Mesendoderm (in vitro differentiated cells): ENCODE data around the gene AQP2.

ENCODE experiments used
- DNase-seq: peaks from one replicate; pipeline ENCODE4 v3.0.0; 2013
- H2AK5ac ChIP-seq: 2 replicates; pipeline ENCODE4 v1.6.1; 2013; ENCODE audit warnings: low read length, inconsistent platforms
- H2BK120ac ChIP-seq: 2 replicates; pipeline ENCODE4 v1.6.1; 2013; ENCODE audit warnings: low read depth, mild to moderate bottlenecking, low read length, moderate library complexity, mixed read lengths
- H2BK15ac ChIP-seq: replicated peaks from 2 replicates; pipeline ENCODE4 v1.6.1; 2013; ENCODE audit warnings: low read depth, mild to moderate bottlenecking, moderate library complexity
- H2BK5ac ChIP-seq: 2 replicates; pipeline ENCODE4 v1.6.1; 2013; ENCODE audit warnings: low read length, inconsistent platforms
- H3K18ac ChIP-seq: 2 replicates; pipeline ENCODE4 v1.6.1; 2013; ENCODE audit warnings: mild to moderate bottlenecking, low read length, mixed read lengths
- H3K23ac ChIP-seq: one replicate; pipeline ENCODE4 v1.6.1; 2013; ENCODE audit warnings: low read length
- H3K27ac ChIP-seq: 2 replicates; pipeline ENCODE4 v1.5.1; 2013; ENCODE audit warnings: low read depth, mild to moderate bottlenecking, inconsistent platforms, low read length, moderate library complexity
- H3K27me3 ChIP-seq: 2 replicates; pipeline ENCODE4 v1.6.1; 2013; ENCODE audit warnings: low read length, control low read depth, mild to moderate bottlenecking, inconsistent platforms; ENCODE audit not compliant: insufficient read depth, poor library complexity
- H3K36me3 ChIP-seq: 2 replicates; pipeline ENCODE4 v1.6.1; 2013; ENCODE audit warnings: low read length, inconsistent platforms; ENCODE audit not compliant: control insufficient read depth, insufficient read depth
- H3K4ac ChIP-seq: one replicate; pipeline ENCODE4 v1.6.1; 2013; ENCODE audit warnings: low read depth, mild to moderate bottlenecking, low read length, moderate library complexity
- H3K4me1 ChIP-seq: 2 replicates; pipeline ENCODE4 v1.6.1; 2013; ENCODE audit warnings: low read depth, low read length, inconsistent platforms; ENCODE audit not compliant: control insufficient read depth
- H3K4me2 ChIP-seq: 2 replicates; pipeline ENCODE4 v1.6.1; 2013; ENCODE audit warnings: low read length
- H3K4me3 ChIP-seq: 2 replicates; pipeline ENCODE4 v1.5.1; 2013; ENCODE audit warnings: mild to moderate bottlenecking, low read length
- H3K56ac ChIP-seq: one replicate; pipeline ENCODE4 v1.6.1; 2013; ENCODE audit warnings: low read length
- H3K79me1 ChIP-seq: 2 replicates; pipeline ENCODE4 v1.6.1; 2013; ENCODE audit warnings: low read length, inconsistent platforms
- H3K79me2 ChIP-seq: 2 replicates; pipeline ENCODE4 v1.6.1; 2013; ENCODE audit warnings: mild to moderate bottlenecking, low read length; ENCODE audit not compliant: control insufficient read depth, insufficient read depth
- H3K9ac ChIP-seq: 2 replicates; pipeline ENCODE4 v1.6.1; 2013; ENCODE audit warnings: low read length, inconsistent platforms
- H4K5ac ChIP-seq: one replicate; pipeline ENCODE4 v1.6.1; 2013; ENCODE audit warnings: low read length
- H4K8ac ChIP-seq: one replicate; pipeline ENCODE4 v1.6.1; 2013; ENCODE audit warnings: low read depth, mild to moderate bottlenecking, control low read depth, low read length, moderate library complexity
- WGBS: extraction: QIAGEN DNeasy Blood & Tissue Kit; methylation state at CpG from one replicate; pipeline ENCODE4 v1.1.7; 2013; ENCODE audit warnings: low lambda C conversion rate, missing lambda C conversion rate; ENCODE audit not compliant: insufficient coverage; ENCODE audit errors: extremely low coverage; 5-methylcytosine and 5-hydroxymethylcytosine counted together

Gene AQP2

GRCh38 chr12:49959685-49960473 is 9.3 kb downstream of the AQP2 start:
- H3K4ac ChIP-seq, result no peak overlapping the region
- H3K79me2 ChIP-seq, result no peaks in the 10 kb centered on the region
- no peak overlapping the region for H2BK5ac ChIP-seq
- no peak overlapping the region for H3K4me3 ChIP-seq
- H3K4me1 ChIP-seq, result peaks cover under 1% of the 10 kb centered on the region
- H3K36me3 ChIP-seq, result no peaks in the 10 kb centered on the region
- H3K4me2 ChIP-seq, result no peak overlapping the region
- H3K27me3 ChIP-seq, result peaks cover 31% of the 10 kb centered on the region
- no peak overlapping the region for H3K9ac ChIP-seq
- no peak overlapping the region for H3K23ac ChIP-seq
- H4K5ac ChIP-seq, result no peak overlapping the region
- no peak overlapping the region for H2BK15ac ChIP-seq
- peak; percentile 61 for DNase-seq
- no peak overlapping the region for H3K18ac ChIP-seq
- H3K56ac ChIP-seq, result no peak overlapping the region
- H3K27ac ChIP-seq, result no peak overlapping the region
- no peak overlapping the region for H2AK5ac ChIP-seq
- H2BK120ac ChIP-seq, result no peak overlapping the region
- no peaks in the 10 kb centered on the region for H3K79me1 ChIP-seq
- H4K8ac ChIP-seq, result no peak overlapping the region
- WGBS, result no CpG with 5 or more reads among the region's 11 CpGs

GRCh38 chr12:49960474-49961110 is 10.1 kb downstream of the AQP2 start:
- no peak overlapping the region for H3K23ac ChIP-seq
- H2BK15ac ChIP-seq, result no peak overlapping the region
- no peak overlapping the region for H3K4me3 ChIP-seq
- H3K18ac ChIP-seq, result no peak overlapping the region
- H2BK120ac ChIP-seq, result no peak overlapping the region
- no peak for DNase-seq
- H3K4me2 ChIP-seq, result no peak overlapping the region
- H3K9ac ChIP-seq, result no peak overlapping the region
- no peak overlapping the region for H4K5ac ChIP-seq
- no peak overlapping the region for H3K56ac ChIP-seq
- no peak overlapping the region for H4K8ac ChIP-seq
- H3K27ac ChIP-seq, result no peak overlapping the region
- H2AK5ac ChIP-seq, result no peak overlapping the region
- no peaks in the 10 kb centered on the region for H3K79me2 ChIP-seq
- H3K36me3 ChIP-seq, result no peaks in the 10 kb centered on the region
- H3K79me1 ChIP-seq, result no peaks in the 10 kb centered on the region
- no CpG with 5 or more reads among the region's 13 CpGs for WGBS
- no peaks in the 10 kb centered on the region for H3K4me1 ChIP-seq
- peaks cover 31% of the 10 kb centered on the region for H3K27me3 ChIP-seq
- no peak overlapping the region for H3K4ac ChIP-seq
- H2BK5ac ChIP-seq, result no peak overlapping the region

- no peaks in the 10 kb centered on the region for H3K79me1 ChIP-seq
- no peaks in the 10 kb centered on the region for H3K36me3 ChIP-seq
- H3K4me1 ChIP-seq, result no peaks in the 10 kb centered on the region
- H2AK5ac ChIP-seq, result no peak within 1 kb of the TSS
- H3K18ac ChIP-seq, result no peak within 1 kb of the TSS
- H3K23ac ChIP-seq, result no peak within 1 kb of the TSS
- no peaks in the 10 kb centered on the region for H3K79me2 ChIP-seq
- H3K9ac ChIP-seq, result peak within 1 kb of the TSS; percentile 21
- H3K4me2 ChIP-seq, result peak within 1 kb of the TSS; percentile 42
- no peak within 1 kb of the TSS for H4K5ac ChIP-seq
- peak within 1 kb of the TSS; percentile 15 for H3K56ac ChIP-seq
- H3K27me3 ChIP-seq, result peaks cover 29% of the 10 kb centered on the region
- H3K27ac ChIP-seq, result no peak within 1 kb of the TSS
- H2BK5ac ChIP-seq, result no peak within 1 kb of the TSS
- H3K4ac ChIP-seq, result no peak within 1 kb of the TSS
- WGBS, result no CpG with 5 or more reads among the region's 111 CpGs
- H4K8ac ChIP-seq, result no peak within 1 kb of the TSS
- no peak for DNase-seq
- no peak within 1 kb of the TSS for H2BK120ac ChIP-seq
- no peak within 1 kb of the TSS for H3K4me3 ChIP-seq
- no peak within 1 kb of the TSS for H2BK15ac ChIP-seq
Measured at GRCh38 chr12:49961111-49961922, 10.8 kb downstream of the AQP2 start, which contains the start of gene AQP5. TSS of gene AQP5 (plus strand) at chr12:49961872. CDS start at chr12:49962018, 146 bp downstream.

- H2AK5ac ChIP-seq, result no peak overlapping the region
- no peak overlapping the region for H2BK120ac ChIP-seq
- no peaks in the 10 kb centered on the region for H3K79me1 ChIP-seq
- H4K8ac ChIP-seq, result no peak overlapping the region
- no peak overlapping the region for H2BK15ac ChIP-seq
- H3K56ac ChIP-seq, result no peak overlapping the region
- no peak overlapping the region for H3K4me3 ChIP-seq
- H2BK5ac ChIP-seq, result no peak overlapping the region
- H3K9ac ChIP-seq, result no peak overlapping the region
- H3K36me3 ChIP-seq, result no peaks in the 10 kb centered on the region
- WGBS, result no CpG with 5 or more reads among the region's 37 CpGs
- H3K27me3 ChIP-seq, result peaks cover 27% of the 10 kb centered on the region
- no peak overlapping the region for H3K23ac ChIP-seq
- DNase-seq, result no peak
- no peaks in the 10 kb centered on the region for H3K4me1 ChIP-seq
- H4K5ac ChIP-seq, result no peak overlapping the region
- H3K4ac ChIP-seq, result no peak overlapping the region
- H3K18ac ChIP-seq, result no peak overlapping the region
- H3K79me2 ChIP-seq, result no peaks in the 10 kb centered on the region
- H3K27ac ChIP-seq, result no peak overlapping the region
- no peak overlapping the region for H3K4me2 ChIP-seq
Measured at GRCh38 chr12:49961993-49962764, 11.6 kb downstream of the AQP2 start.

GRCh38 chr12:49962861-49963765 is 12.6 kb downstream of the AQP2 start:
- Histone ChIP-seq H3K4me1 (no peaks in the 10 kb centered on the region), H3K4me2 (no peak overlapping the region), H3K18ac (no peak overlapping the region), H3K9ac (no peak overlapping the region), H3K27me3 (peaks cover 27% of the 10 kb centered on the region), H3K79me1 (no peaks in the 10 kb centered on the region), H3K56ac (no peak overlapping the region), H3K23ac (no peak overlapping the region), H2BK15ac (no peak overlapping the region), H3K36me3 (no peaks in the 10 kb centered on the region), H4K5ac (no peak overlapping the region), H2BK5ac (no peak overlapping the region), H3K4ac (no peak overlapping the region), H3K79me2 (no peaks in the 10 kb centered on the region), H4K8ac (no peak overlapping the region), H2BK120ac (no peak overlapping the region), H2AK5ac (no peak overlapping the region), H3K27ac (no peak overlapping the region), H3K4me3 (no peak overlapping the region)
- DNase-seq, result no peak
- no CpG with 5 or more reads among the region's 21 CpGs for WGBS
